GM19397 (cell line): ENCODE results near the gene PELI3.
A peak's percentile ranks its signal among the peaks of the same experiment; 100 is the strongest.
"Not testable (repeated sequence)": the region's sequence is repeated elsewhere in the genome, so short reads cannot be mapped to it uniquely, and the experiment has no call there.

Experiments
- ATAC-seq: cut with Tn5 transposase; IDR thresholded peaks from one replicate; pipeline ENCODE4 v1.9.1; 2021; ENCODE audit warnings: mild to moderate bottlenecking, moderate library complexity; ENCODE audit not compliant: unreplicated experiment

PELI3 gene

DNA sequence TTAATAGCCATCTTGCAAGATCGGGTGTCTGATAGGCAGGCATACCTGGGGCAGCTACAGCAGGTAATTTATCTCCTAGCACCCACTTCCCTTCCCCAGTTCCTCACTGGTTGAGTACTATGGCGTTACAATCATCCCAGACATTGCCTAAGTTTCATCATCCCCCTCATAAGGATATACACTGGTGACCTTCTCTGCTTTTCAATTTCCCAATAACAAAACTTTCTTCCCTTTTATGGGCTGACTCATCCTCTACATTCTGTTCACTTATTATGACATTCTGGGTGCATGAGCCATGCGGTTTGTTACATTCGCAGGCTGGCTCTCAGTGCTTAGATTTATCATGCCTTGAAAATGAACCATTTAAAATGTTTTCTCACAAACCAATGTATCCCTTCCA lies 23.1 kb upstream of the PELI3 start:
- ATAC-seq: no peak

DNA sequence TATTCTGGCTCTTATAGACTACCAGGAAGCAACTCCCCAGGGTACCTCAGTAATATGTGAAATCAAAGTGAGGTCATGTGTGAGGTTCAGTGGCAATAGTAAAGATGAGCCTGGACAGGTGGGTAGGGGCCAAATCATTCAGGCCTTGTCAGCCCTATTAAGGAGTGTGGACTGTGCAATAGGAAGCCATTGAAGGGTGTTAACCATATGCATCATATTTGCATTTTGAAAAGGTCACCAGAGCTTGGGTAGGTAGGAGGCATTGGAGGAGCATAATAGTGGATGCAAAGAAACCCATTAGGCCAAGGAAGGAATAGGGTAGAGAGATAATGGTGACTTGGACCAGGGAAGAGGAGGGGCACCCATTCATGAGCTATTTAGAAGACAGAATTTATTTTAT lies 19.7 kb upstream of the PELI3 start:
- no peak for ATAC-seq

DNA sequence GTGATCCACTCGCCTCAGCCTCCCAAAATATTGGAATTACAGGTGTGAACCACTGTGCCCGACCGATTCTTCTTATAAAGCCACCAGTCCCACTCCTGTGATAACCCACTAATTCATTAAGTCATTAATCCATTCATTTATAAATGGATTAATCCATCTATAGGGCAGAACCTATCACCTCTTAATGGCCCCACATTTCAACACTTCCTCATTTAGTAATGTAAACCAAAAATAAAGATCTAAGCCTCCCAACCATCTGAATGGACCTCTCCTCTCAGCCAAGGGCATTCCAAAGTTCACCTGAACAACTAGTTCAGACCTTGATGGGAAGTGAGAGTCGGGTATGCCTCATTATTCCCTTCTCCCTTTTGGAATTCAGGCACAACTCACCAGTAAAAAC lies 18.2 kb upstream of the PELI3 start:
- no peak for ATAC-seq

GRCh38 chr11:66450560-66450959 lies 16.1 kb upstream of the PELI3 start:
- no peak for ATAC-seq

GRCh38 chr11:66451663-66452062 lies 15.0 kb upstream of the PELI3 start:
- ATAC-seq: no peak

DNA sequence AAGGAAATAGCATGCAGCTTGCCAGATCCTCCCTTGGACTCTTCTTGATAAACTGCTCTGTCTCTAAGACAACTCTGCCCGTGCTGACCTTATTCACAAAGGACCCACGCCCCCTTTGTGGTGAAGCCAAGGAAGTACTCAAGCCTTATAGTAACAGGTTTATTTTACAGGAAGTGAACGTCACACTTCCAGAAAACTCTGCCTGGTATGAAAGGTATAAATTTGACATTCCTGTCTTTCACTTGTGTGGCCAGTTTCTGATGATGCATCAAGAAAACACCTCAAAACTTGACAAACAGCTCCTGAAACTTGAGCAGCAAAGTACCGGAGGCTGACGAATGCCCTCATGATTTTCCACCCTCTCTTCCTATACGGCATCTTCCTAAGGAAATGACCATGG lies 12.5 kb upstream of the PELI3 start:
- no peak for ATAC-seq

- no peak for ATAC-seq
Observed at GRCh38 chr11:66454828-66455227, 11.9 kb upstream of the PELI3 start.

GRCh38 chr11:66457826-66458225 lies 8.9 kb upstream of the PELI3 start:
- ATAC-seq: no peak

GRCh38 chr11:66459138-66459778 lies 7.4 kb upstream of the PELI3 start:
- ATAC-seq: no peak

GRCh38 chr11:66462010-66462409 lies 4.7 kb upstream of the PELI3 start:
- no peak for ATAC-seq

- no peak for ATAC-seq
Observed at GRCh38 chr11:66462911-66463310, 3.8 kb upstream of the PELI3 start.

DNA sequence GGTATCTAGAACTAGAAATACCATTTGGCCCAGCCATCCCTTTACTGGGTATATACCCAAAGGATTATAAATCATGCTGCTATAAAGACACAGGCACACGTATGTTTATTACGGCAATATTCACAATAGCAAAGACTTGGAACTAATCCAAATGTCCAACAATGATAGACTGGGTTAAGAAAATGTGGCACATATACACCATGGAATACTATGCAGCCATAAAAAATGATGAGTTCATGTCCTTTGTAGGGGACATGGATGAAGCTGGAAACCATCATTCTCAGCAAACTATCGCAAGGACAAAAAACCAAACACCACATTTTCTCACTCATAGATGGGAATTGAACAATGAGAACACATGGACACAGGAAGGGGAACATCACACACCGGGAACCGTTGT lies 2.6 kb upstream of the PELI3 start:
- not testable (repeated sequence) for ATAC-seq

DNA sequence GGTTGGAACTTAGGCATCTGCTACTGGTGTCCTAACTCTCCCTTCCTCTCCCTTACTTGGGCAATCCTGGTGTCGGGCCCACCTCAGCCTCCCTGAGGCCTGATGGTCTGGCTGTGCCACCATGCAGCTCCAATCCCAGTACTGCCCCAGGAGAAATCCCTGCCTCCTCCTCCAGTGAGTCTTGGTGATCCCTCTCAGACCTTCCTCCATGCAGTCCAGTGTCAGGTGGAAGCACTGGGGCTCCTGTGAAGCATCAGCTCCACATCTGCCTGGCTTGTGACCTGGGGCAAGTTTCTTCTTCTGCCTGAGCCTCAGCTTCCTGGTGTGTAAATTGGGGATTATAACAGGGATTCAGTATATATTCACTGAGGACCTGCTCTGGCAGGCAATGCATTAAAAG lies 1.8 kb upstream of the PELI3 start:
- ATAC-seq: no peak

DNA sequence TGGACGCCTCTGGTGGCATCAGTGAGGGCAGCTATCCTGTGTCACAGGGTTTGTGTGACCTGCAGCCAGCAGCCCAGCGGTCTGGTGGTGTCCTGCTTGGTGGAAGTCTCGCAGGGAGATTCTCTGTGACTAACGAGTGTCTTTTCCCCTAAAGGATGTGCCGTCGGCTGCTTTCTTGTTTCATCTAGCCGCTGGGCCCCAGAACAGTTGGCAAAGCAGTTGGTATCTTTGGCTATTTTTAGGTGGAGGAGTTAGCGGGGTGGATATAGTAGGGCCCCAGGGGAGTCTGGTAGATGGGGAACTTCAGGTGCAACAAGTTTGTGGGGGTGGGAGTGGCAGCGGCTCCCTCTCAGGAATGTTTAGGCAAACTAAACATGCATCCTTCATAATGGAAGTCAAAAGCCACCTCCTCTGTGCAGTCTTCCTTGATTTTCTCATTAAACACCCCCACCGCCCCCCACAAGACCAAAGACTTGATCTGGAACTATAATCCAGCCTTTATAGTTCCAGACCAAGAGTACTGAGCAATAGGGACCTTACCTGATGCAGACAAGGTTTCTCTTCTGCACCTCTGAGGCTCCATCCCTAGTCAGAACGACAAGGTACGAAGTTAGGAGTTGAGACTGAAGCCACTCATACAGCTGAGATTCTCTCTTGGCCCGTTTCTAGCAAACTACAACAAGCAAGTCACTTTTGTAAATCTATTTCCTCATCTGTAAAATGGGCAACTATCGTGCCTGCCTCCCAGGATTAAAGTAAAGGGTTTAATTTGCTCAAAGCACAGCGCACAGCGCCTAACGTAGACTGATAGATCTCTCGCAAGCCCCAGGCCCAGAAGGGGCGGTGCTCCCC lies 1.1 kb upstream of the PELI3 start:
- ATAC-seq: no peak

DNA sequence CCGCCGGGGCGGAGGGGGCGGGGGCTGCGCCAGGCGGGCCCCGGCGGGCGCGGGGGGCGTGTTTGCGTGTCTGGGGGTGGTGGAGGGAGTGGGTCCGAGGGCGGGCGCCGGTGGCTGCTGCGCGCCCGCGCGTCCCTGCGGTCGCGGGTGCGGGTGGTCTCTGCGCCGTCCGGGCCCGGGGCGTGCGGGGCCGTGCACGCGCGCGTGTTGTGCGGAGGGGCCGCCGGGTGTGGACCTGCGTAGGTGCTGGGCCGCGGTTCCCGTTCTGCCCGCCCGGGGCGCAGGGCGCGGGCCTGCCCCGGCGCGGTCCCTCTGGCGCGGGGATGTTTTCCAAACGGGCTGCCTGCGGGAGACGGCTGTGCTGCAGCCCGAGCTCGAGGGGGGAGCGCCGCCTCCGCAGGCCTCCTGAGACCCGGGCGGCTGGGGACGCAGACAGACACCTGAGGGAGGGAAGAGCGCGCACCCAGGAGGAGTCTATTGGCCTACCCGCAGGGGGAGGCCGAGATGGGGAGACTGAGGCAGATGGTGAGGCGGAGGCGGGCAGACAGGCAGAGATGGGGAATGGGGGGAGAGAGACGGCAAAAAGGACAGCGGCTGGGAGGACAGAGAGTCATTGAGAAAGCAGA lies 442 bp downstream of the PELI3 start:
- ATAC-seq: peak; percentile 35

GRCh38 chr11:66467756-66468155 lies 1.1 kb downstream of the PELI3 start:
- ATAC-seq: no peak

GRCh38 chr11:66468691-66469090 lies 2.0 kb downstream of the PELI3 start:
- ATAC-seq: no peak

DNA sequence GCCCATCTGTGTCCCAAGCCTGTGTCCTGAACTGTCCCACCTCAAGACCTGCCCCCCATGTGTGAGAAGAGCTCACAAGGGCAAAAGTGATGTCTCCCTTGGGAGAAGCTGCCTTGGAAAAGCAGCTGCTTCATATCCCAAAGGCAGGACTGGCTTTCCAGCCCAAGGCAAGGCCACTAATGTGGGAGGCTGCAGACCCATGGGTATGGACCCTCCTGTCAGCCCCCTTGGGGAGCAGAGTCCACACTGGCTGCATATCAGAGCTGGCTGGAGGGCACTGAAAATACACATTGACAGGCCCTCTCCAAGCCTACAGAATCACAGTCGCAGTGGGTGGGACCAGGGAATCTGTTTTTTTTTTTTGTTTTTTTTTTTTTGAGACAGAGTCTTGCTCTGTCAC lies 2.7 kb downstream of the PELI3 start:
- ATAC-seq: no peak

- no peak for ATAC-seq
Observed at GRCh38 chr11:66470015-66470414, 3.3 kb downstream of the PELI3 start.

GRCh38 chr11:66471142-66471541 lies 4.4 kb downstream of the PELI3 start:
- ATAC-seq: no peak

GRCh38 chr11:66472054-66472453 lies 5.3 kb downstream of the PELI3 start:
- ATAC-seq: no peak

- no peak for ATAC-seq
Observed at GRCh38 chr11:66473167-66473566, 6.5 kb downstream of the PELI3 start.
